Adrenal gland (tissue), 5 donors: ENCODE results near the gene CCSER1.

Experiments used
- CTCF ChIP-seq, 6 experiments: fragments of 450-650 bp in 4 of 6; fragments of 200-600 bp in 2 of 6; sonication (generic) in 1 of 6; IDR thresholded peaks; 1 replicate in 5 of 6; 2 replicates in 1 of 6; pipeline versions ENCODE4 v1.5.1 to v1.8.0; 2016 to 2021; ENCODE audit warnings: antibody characterized with exemption in 6 of 6, mild to moderate bottlenecking in 2 of 6, moderate library complexity in 1 of 6
- POLR2A ChIP-seq, 2 donors: fragments of 450-650 bp; IDR thresholded peaks; one replicate each; pipeline ENCODE4 v1.6.1; 2017; ENCODE audit warnings: antibody characterized with exemption in 2 of 2, mild to moderate bottlenecking in 2 of 2, moderate library complexity in 1 of 2
- donor health status: DM: no; HTN: no; CAD: no.

DNA sequence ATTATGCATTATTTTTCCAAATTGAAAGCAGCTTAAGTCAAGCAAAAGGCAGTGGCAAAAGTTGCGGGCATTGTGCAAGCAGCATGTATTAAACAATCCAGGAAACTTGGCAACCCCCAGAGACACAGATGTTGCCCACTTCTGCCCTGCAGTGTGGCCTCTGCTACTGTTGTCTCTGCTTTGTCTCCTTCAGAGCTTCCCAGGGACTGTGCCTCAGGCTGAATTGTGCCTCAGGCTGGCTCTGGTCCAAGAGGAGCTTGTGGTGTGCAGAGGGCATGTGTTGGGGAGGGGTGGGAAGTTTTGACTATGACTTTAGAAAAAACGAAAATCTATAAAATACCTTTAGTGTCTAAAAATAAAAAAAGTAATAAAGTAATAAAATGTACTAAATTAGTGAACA, 201.4 kb downstream of the CCSER1 start:
- no peak for TF ChIP-seq POLR2A (IDR thresholded peaks at IDR 0.05)
- no peak for TF ChIP-seq CTCF (IDR thresholded peaks at IDR 0.05)
